ENCODE results near the gene KLHL29. TPM values are rescaled to one million over a fixed set of nuclear protein-coding genes. Genes with fewer than 3 reads are reported as not detected.

Gene KLHL29
- total RNA-seq, 1 donor from 2014 or later = 3.0 TPM

- Mint-ChIP-seq H3K36me3 (ENCODE audit: low read depth) (no peaks in the 10 kb centered on the region), H3K27me3 (ENCODE audit: low read depth) (peaks cover 4% of the 10 kb centered on the region), H3K4me3 (ENCODE audit: low read depth) (no peak overlapping the region), H3K9me3 (no peaks in the 10 kb centered on the region), H3K4me1 (ENCODE audit: low read depth) (peaks cover 58% of the 10 kb centered on the region), H3K27ac (no peak overlapping the region)
- no peak for DNase-seq (ENCODE audit: low spot score)
- intact Hi-C loops (cut with micrococcal nuclease) = no loop called here
Measured at GRCh38 chr2:23494286-23494685, 109.3 kb downstream of the KLHL29 start.

GRCh38 chr2:23495661-23496114 is 110.7 kb downstream of the KLHL29 start:
- no peaks in the 10 kb centered on the region for H3K36me3 Mint-ChIP-seq (ENCODE audit: low read depth)
- H3K9me3 Mint-ChIP-seq = no peaks in the 10 kb centered on the region
- peaks cover 9% of the 10 kb centered on the region for H3K27me3 Mint-ChIP-seq (ENCODE audit: low read depth)
- no peak overlapping the region for H3K4me3 Mint-ChIP-seq (ENCODE audit: low read depth)
- no peak overlapping the region for H3K27ac Mint-ChIP-seq
- intact Hi-C loops (cut with micrococcal nuclease) = no loop called here
- no peak for DNase-seq (ENCODE audit: low spot score)
- peaks cover 45% of the 10 kb centered on the region for H3K4me1 Mint-ChIP-seq (ENCODE audit: low read depth)

GRCh38 chr2:23496456-23496855 is 111.5 kb downstream of the KLHL29 start:
- Mint-ChIP-seq H3K4me3 (ENCODE audit: low read depth) (no peak overlapping the region), H3K27ac (no peak overlapping the region), H3K9me3 (no peaks in the 10 kb centered on the region), H3K27me3 (ENCODE audit: low read depth) (peaks cover 10% of the 10 kb centered on the region), H3K36me3 (ENCODE audit: low read depth) (no peaks in the 10 kb centered on the region), H3K4me1 (ENCODE audit: low read depth) (peaks cover 38% of the 10 kb centered on the region)
- no peak for DNase-seq (ENCODE audit: low spot score)
- intact Hi-C loops (cut with micrococcal nuclease) = no loop called here

GRCh38 chr2:23497063-23497462 is 112.1 kb downstream of the KLHL29 start:
- H3K4me3 Mint-ChIP-seq (ENCODE audit: low read depth) = no peak overlapping the region
- H3K27ac Mint-ChIP-seq = peak overlapping the region; percentile 38
- H3K9me3 Mint-ChIP-seq = no peaks in the 10 kb centered on the region
- intact Hi-C loops (cut with micrococcal nuclease) = loop anchor here (1.0 kb wide), 1 partner anchor 9 kb away; no protein-coding TSS in a partner anchor
- H3K4me1 Mint-ChIP-seq (ENCODE audit: low read depth) = peaks cover 32% of the 10 kb centered on the region
- DNase-seq (ENCODE audit: low spot score) = peak; percentile 13
- H3K36me3 Mint-ChIP-seq (ENCODE audit: low read depth) = no peaks in the 10 kb centered on the region
- peaks cover 10% of the 10 kb centered on the region for H3K27me3 Mint-ChIP-seq (ENCODE audit: low read depth)

- peak overlapping the region; percentile 38 for H3K27ac Mint-ChIP-seq
- H3K27me3 Mint-ChIP-seq (ENCODE audit: low read depth) = peaks cover 12% of the 10 kb centered on the region
- no peaks in the 10 kb centered on the region for H3K9me3 Mint-ChIP-seq
- no peak overlapping the region for H3K4me3 Mint-ChIP-seq (ENCODE audit: low read depth)
- no peaks in the 10 kb centered on the region for H3K36me3 Mint-ChIP-seq (ENCODE audit: low read depth)
- peaks cover 32% of the 10 kb centered on the region for H3K4me1 Mint-ChIP-seq (ENCODE audit: low read depth)
- intact Hi-C loops (cut with micrococcal nuclease) = loop anchor here (1.0 kb wide), 1 partner anchor 9 kb away; no protein-coding TSS in a partner anchor
- DNase-seq (ENCODE audit: low spot score) = no peak
Measured at GRCh38 chr2:23497536-23497935, 112.6 kb downstream of the KLHL29 start.

- no peaks in the 10 kb centered on the region for H3K9me3 Mint-ChIP-seq
- H3K4me3 Mint-ChIP-seq (ENCODE audit: low read depth) = no peak overlapping the region
- H3K36me3 Mint-ChIP-seq (ENCODE audit: low read depth) = no peaks in the 10 kb centered on the region
- peaks cover 12% of the 10 kb centered on the region for H3K27me3 Mint-ChIP-seq (ENCODE audit: low read depth)
- intact Hi-C loops (cut with micrococcal nuclease) = no loop called here
- H3K4me1 Mint-ChIP-seq (ENCODE audit: low read depth) = peaks cover 25% of the 10 kb centered on the region
- H3K27ac Mint-ChIP-seq = no peak overlapping the region
- DNase-seq (ENCODE audit: low spot score) = no peak
Measured at GRCh38 chr2:23498943-23499342, 114.0 kb downstream of the KLHL29 start.

GRCh38 chr2:23499439-23499838 is 114.5 kb downstream of the KLHL29 start:
- H3K4me1 Mint-ChIP-seq (ENCODE audit: low read depth) = peaks cover 25% of the 10 kb centered on the region
- intact Hi-C loops (cut with micrococcal nuclease) = no loop called here
- peaks cover 12% of the 10 kb centered on the region for H3K27me3 Mint-ChIP-seq (ENCODE audit: low read depth)
- no peak overlapping the region for H3K4me3 Mint-ChIP-seq (ENCODE audit: low read depth)
- H3K9me3 Mint-ChIP-seq = no peaks in the 10 kb centered on the region
- no peaks in the 10 kb centered on the region for H3K36me3 Mint-ChIP-seq (ENCODE audit: low read depth)
- no peak for DNase-seq (ENCODE audit: low spot score)
- H3K27ac Mint-ChIP-seq = no peak overlapping the region

GRCh38 chr2:23500836-23501235 is 115.9 kb downstream of the KLHL29 start:
- H3K9me3 Mint-ChIP-seq = no peaks in the 10 kb centered on the region
- no peak for DNase-seq (ENCODE audit: low spot score)
- no peak overlapping the region for H3K27ac Mint-ChIP-seq
- H3K4me1 Mint-ChIP-seq (ENCODE audit: low read depth) = peaks cover 23% of the 10 kb centered on the region
- no peak overlapping the region for H3K4me3 Mint-ChIP-seq (ENCODE audit: low read depth)
- no peaks in the 10 kb centered on the region for H3K36me3 Mint-ChIP-seq (ENCODE audit: low read depth)
- intact Hi-C loops (cut with micrococcal nuclease) = no loop called here
- H3K27me3 Mint-ChIP-seq (ENCODE audit: low read depth) = peaks cover 11% of the 10 kb centered on the region

GRCh38 chr2:23502096-23502495 is 117.1 kb downstream of the KLHL29 start:
- no peak for DNase-seq (ENCODE audit: low spot score)
- intact Hi-C loops (cut with micrococcal nuclease) = no loop called here
- Mint-ChIP-seq H3K4me3 (ENCODE audit: low read depth) (no peak overlapping the region), H3K9me3 (no peaks in the 10 kb centered on the region), H3K4me1 (ENCODE audit: low read depth) (peaks cover 20% of the 10 kb centered on the region), H3K27me3 (ENCODE audit: low read depth) (peaks cover 10% of the 10 kb centered on the region), H3K36me3 (ENCODE audit: low read depth) (no peaks in the 10 kb centered on the region), H3K27ac (no peak overlapping the region)

GRCh38 chr2:23503097-23503496 is 118.1 kb downstream of the KLHL29 start:
- Mint-ChIP-seq H3K9me3 (no peaks in the 10 kb centered on the region), H3K4me3 (ENCODE audit: low read depth) (no peak overlapping the region), H3K4me1 (ENCODE audit: low read depth) (peaks cover 17% of the 10 kb centered on the region), H3K27ac (no peak overlapping the region), H3K27me3 (ENCODE audit: low read depth) (peaks cover 8% of the 10 kb centered on the region), H3K36me3 (ENCODE audit: low read depth) (no peaks in the 10 kb centered on the region)
- DNase-seq (ENCODE audit: low spot score) = no peak
- intact Hi-C loops (cut with micrococcal nuclease) = no loop called here

- H3K4me3 Mint-ChIP-seq (ENCODE audit: low read depth) = no peak overlapping the region
- H3K27me3 Mint-ChIP-seq (ENCODE audit: low read depth) = peaks cover 8% of the 10 kb centered on the region
- no peaks in the 10 kb centered on the region for H3K9me3 Mint-ChIP-seq
- intact Hi-C loops (cut with micrococcal nuclease) = no loop called here
- H3K36me3 Mint-ChIP-seq (ENCODE audit: low read depth) = no peaks in the 10 kb centered on the region
- H3K27ac Mint-ChIP-seq = no peak overlapping the region
- H3K4me1 Mint-ChIP-seq (ENCODE audit: low read depth) = peaks cover 17% of the 10 kb centered on the region
- no peak for DNase-seq (ENCODE audit: low spot score)
Measured at GRCh38 chr2:23503682-23504081, 118.7 kb downstream of the KLHL29 start.

GRCh38 chr2:23504591-23504990 is 119.6 kb downstream of the KLHL29 start:
- Mint-ChIP-seq H3K27me3 (ENCODE audit: low read depth) (peaks cover 6% of the 10 kb centered on the region), H3K4me1 (ENCODE audit: low read depth) (peaks cover 11% of the 10 kb centered on the region), H3K27ac (no peak overlapping the region), H3K4me3 (ENCODE audit: low read depth) (no peak overlapping the region), H3K36me3 (ENCODE audit: low read depth) (no peaks in the 10 kb centered on the region), H3K9me3 (no peaks in the 10 kb centered on the region)
- intact Hi-C loops (cut with micrococcal nuclease) = no loop called here
- no peak for DNase-seq (ENCODE audit: low spot score)

- intact Hi-C loops (cut with micrococcal nuclease) = no loop called here
- Mint-ChIP-seq H3K27ac (no peak overlapping the region), H3K9me3 (no peaks in the 10 kb centered on the region), H3K4me1 (ENCODE audit: low read depth) (peaks cover 11% of the 10 kb centered on the region), H3K36me3 (ENCODE audit: low read depth) (no peaks in the 10 kb centered on the region), H3K27me3 (ENCODE audit: low read depth) (peaks cover 3% of the 10 kb centered on the region), H3K4me3 (ENCODE audit: low read depth) (no peak overlapping the region)
- no peak for DNase-seq (ENCODE audit: low spot score)
Measured at GRCh38 chr2:23505218-23505983, 120.4 kb downstream of the KLHL29 start.
